H9 (cell line): Measurements from ENCODE around the gene TNFAIP8L1. TPM values are rescaled to one million over a fixed set of nuclear protein-coding genes. Genes with fewer than 3 reads are reported as not detected.

Experiments
- DNase-seq: peaks from one replicate; pipeline ENCODE4 v3.0.0-alpha.2; 2017
- H2AFZ ChIP-seq: one replicate; pipeline ENCODE4 v1.6.1; 2013; ENCODE audit warnings: mild to moderate bottlenecking, low read length, control low read depth, moderate library complexity
- H2AK5ac ChIP-seq: 2 replicates; pipeline ENCODE4 v1.6.1; 2013; ENCODE audit warnings: low read length, control low read depth, mixed read lengths; ENCODE audit not compliant: insufficient read length
- H2BK120ac ChIP-seq: one replicate; pipeline ENCODE4 v1.6.1; 2013; ENCODE audit warnings: low read depth, mild to moderate bottlenecking, low read length, control low read depth, inconsistent platforms; ENCODE audit not compliant: poor library complexity, severe bottlenecking
- H2BK12ac ChIP-seq: 2 replicates; pipeline ENCODE4 v1.6.1; 2013; ENCODE audit warnings: low read length, control low read depth, mixed read lengths, low read depth; ENCODE audit not compliant: insufficient read length
- H2BK15ac ChIP-seq: 2 replicates; pipeline ENCODE4 v1.6.1; 2013; ENCODE audit warnings: low read depth, low read length, control low read depth
- H2BK20ac ChIP-seq: one replicate; pipeline ENCODE4 v1.6.1; 2013; ENCODE audit warnings: low read depth, mild to moderate bottlenecking, low read length, control low read depth, inconsistent platforms; ENCODE audit not compliant: poor library complexity, severe bottlenecking
- H2BK5ac ChIP-seq: 2 replicates; pipeline ENCODE4 v1.6.1; 2013; ENCODE audit warnings: low read length, control low read depth, mixed read lengths; ENCODE audit not compliant: insufficient read length
- H3K14ac ChIP-seq: 2 replicates; pipeline ENCODE4 v1.6.1; 2013; ENCODE audit warnings: low read length, control low read depth; ENCODE audit not compliant: insufficient read depth
- H3K18ac ChIP-seq: 2 replicates; pipeline ENCODE4 v1.6.1; 2013; ENCODE audit warnings: low read depth, mild to moderate bottlenecking, mixed read lengths, low read length, control low read depth; ENCODE audit not compliant: insufficient read length
- H3K23ac ChIP-seq: 2 replicates; pipeline ENCODE4 v1.6.1; 2013; ENCODE audit warnings: low read length, control low read depth, mixed read lengths, low read depth; ENCODE audit not compliant: insufficient read length
- H3K23me2 ChIP-seq: 2 replicates; pipeline ENCODE4 v1.6.1; 2013; ENCODE audit warnings: low read depth, mild to moderate bottlenecking, mixed read lengths, low read length, control low read depth; ENCODE audit not compliant: insufficient read length, poor library complexity, severe bottlenecking
- H3K27ac ChIP-seq: 2 replicates; pipeline ENCODE4 v1.5.1; 2013; ENCODE audit warnings: low read length, control low read depth, mixed read lengths, low read depth; ENCODE audit not compliant: insufficient read length
- H3K27me3 ChIP-seq: 2 replicates; pipeline ENCODE4 v1.6.1; 2013; ENCODE audit warnings: low read length, control low read depth, inconsistent platforms; ENCODE audit not compliant: insufficient read depth
- H3K4ac ChIP-seq: 2 replicates; pipeline ENCODE4 v1.6.1; 2013; ENCODE audit warnings: low read depth, mild to moderate bottlenecking, control low read depth, inconsistent platforms, low read length, moderate library complexity
- H3K4me1 ChIP-seq: 2 replicates; pipeline ENCODE4 v1.6.1; 2013; ENCODE audit warnings: low read length, control low read depth, inconsistent platforms; ENCODE audit not compliant: insufficient read depth
- H3K4me2 ChIP-seq: 2 replicates; pipeline ENCODE4 v1.6.1; 2013; ENCODE audit warnings: low read length, control low read depth, mixed read lengths; ENCODE audit not compliant: insufficient read length, insufficient read depth
- H3K56ac ChIP-seq: 2 replicates; pipeline ENCODE4 v1.6.1; 2013; ENCODE audit warnings: low read depth, mild to moderate bottlenecking, mixed read lengths, low read length, control low read depth; ENCODE audit not compliant: insufficient read length
- H3K79me1 ChIP-seq: 2 replicates; pipeline ENCODE4 v1.6.1; 2013; ENCODE audit warnings: low read depth, mild to moderate bottlenecking, moderate library complexity, low read length, control low read depth, inconsistent platforms; ENCODE audit not compliant: insufficient read depth, poor library complexity, severe bottlenecking
- H3K79me2 ChIP-seq: 2 replicates; pipeline ENCODE4 v1.6.1; 2013; ENCODE audit warnings: low read length, control low read depth, inconsistent platforms; ENCODE audit not compliant: insufficient read depth
- H3K9ac ChIP-seq: 2 replicates; pipeline ENCODE4 v1.6.1; 2013; ENCODE audit warnings: low read length, control low read depth, mixed read lengths; ENCODE audit not compliant: insufficient read length; ENCODE audit errors: extremely low read depth
- H3K9me3 ChIP-seq: one replicate; pipeline ENCODE4 v1.6.1; 2013; ENCODE audit warnings: low read depth, low read length, inconsistent platforms; ENCODE audit not compliant: control insufficient read depth
- H3T11ph ChIP-seq: one replicate; pipeline ENCODE4 v1.6.1; 2013; ENCODE audit warnings: mild to moderate bottlenecking, low read length, control low read depth, inconsistent platforms
- H4K20me1 ChIP-seq: one replicate; pipeline ENCODE4 v1.6.1; 2013; ENCODE audit not compliant: control insufficient read depth, insufficient read length, insufficient read depth
- H4K5ac ChIP-seq: 2 replicates; pipeline ENCODE4 v1.6.1; 2013; ENCODE audit warnings: low read depth, mild to moderate bottlenecking, mixed read lengths, low read length, control low read depth; ENCODE audit not compliant: insufficient read length
- H4K8ac ChIP-seq: replicated peaks from 2 replicates; pipeline ENCODE4 v1.6.1; 2013; ENCODE audit warnings: low read length, control low read depth, mixed read lengths, low read depth; ENCODE audit not compliant: insufficient read length
- H4K91ac ChIP-seq: 2 replicates; pipeline ENCODE4 v1.6.1; 2013; ENCODE audit warnings: low read depth, mild to moderate bottlenecking, moderate library complexity, mixed read lengths, low read length, control low read depth; ENCODE audit not compliant: insufficient read length
- H3K27ac Mint-ChIP-seq, 3 experiments: 2 replicates in 2 of 3; 3 replicates in 1 of 3; pipeline ENCODE4 v1.8.0; 2020 to 2021; ENCODE audit warnings: mixed read lengths in 3 of 3, mild to moderate bottlenecking in 1 of 3, moderate library complexity in 1 of 3
- H3K27me3 Mint-ChIP-seq: 2 replicates; pipeline ENCODE4 v1.8.0; 2021; ENCODE audit warnings: low read depth, mild to moderate bottlenecking, moderate library complexity, mixed read lengths
- H3K36me3 Mint-ChIP-seq, 3 experiments: 2 replicates in 2 of 3; 3 replicates in 1 of 3; pipeline ENCODE4 v1.8.0; 2020 to 2021; ENCODE audit warnings: low read depth in 3 of 3, mixed read lengths in 3 of 3; ENCODE audit not compliant: insufficient read depth in 1 of 3
- H3K4me1 Mint-ChIP-seq, 2 experiments: 2 replicates each; pipeline ENCODE4 v1.8.0; 2020; ENCODE audit warnings: mixed read lengths in 2 of 2
- H3K4me3 Mint-ChIP-seq, 2 experiments: 2 replicates in 1 of 2; 3 replicates in 1 of 2; pipeline ENCODE4 v1.8.0; 2020 to 2021; ENCODE audit warnings: mild to moderate bottlenecking in 2 of 2, mixed read lengths in 2 of 2, moderate library complexity in 1 of 2
- H3K9me3 Mint-ChIP-seq, 2 experiments: 2 replicates in 1 of 2; 3 replicates in 1 of 2; pipeline ENCODE4 v1.8.0; 2020; ENCODE audit warnings: mild to moderate bottlenecking in 2 of 2, mixed read lengths in 2 of 2, moderate library complexity in 1 of 2
- CTCF ChIP-seq: fragments of 200-600 bp; sonication (generic); conservative IDR thresholded peaks from 3 replicates; pipeline ENCODE4 v1.8.0; 2021; ENCODE audit warnings: antibody characterized with exemption, mild to moderate bottlenecking
- WGBS: extraction: QIAGEN DNeasy Blood & Tissue Kit; methylation state at CpG from one replicate; pipeline ENCODE4 v1.1.7; 2013; ENCODE audit warnings: missing lambda C conversion rate, low lambda C conversion rate, mixed read lengths; ENCODE audit not compliant: insufficient read length; ENCODE audit errors: extremely low coverage; 5-methylcytosine and 5-hydroxymethylcytosine counted together
- total RNA-seq: library from RNA; stranded (reverse); gene quantifications from 2 replicates; pipeline ENCODE4 v1.2.1, GENCODE V29; 2021

The TNFAIP8L1 gene
- total RNA-seq, 1 experiment from 2014 or later: 4.2 TPM

- no peak overlapping the region for H4K8ac ChIP-seq
- H3K4ac ChIP-seq: no peak overlapping the region
- H3K36me3 Mint-ChIP-seq: peaks cover 12 to 31% (median 19%) of the 10 kb centered on the region in 3 experiments; a peak in 6 of 7 replicates
- H3K4me3 Mint-ChIP-seq: no peak overlapping the region
- no peak overlapping the region for H2BK12ac ChIP-seq
- no peak overlapping the region for H3K18ac ChIP-seq
- no peaks in the 10 kb centered on the region for H3K27me3 Mint-ChIP-seq
- H3K27ac ChIP-seq: no peak overlapping the region
- no peak overlapping the region for H2BK5ac ChIP-seq
- no peak overlapping the region for H2BK15ac ChIP-seq
- no peak overlapping the region for H4K91ac ChIP-seq
- peaks cover 2% of the 10 kb centered on the region for H3K23me2 ChIP-seq
- H3K23ac ChIP-seq: no peak overlapping the region
- no peak overlapping the region for H2BK120ac ChIP-seq
- no peak overlapping the region for H3K14ac ChIP-seq
- H3K9me3 ChIP-seq: no peaks in the 10 kb centered on the region
- H3K79me2 ChIP-seq: no peaks in the 10 kb centered on the region
- H3K9ac ChIP-seq: no peak overlapping the region
- no peak overlapping the region for H2BK20ac ChIP-seq
- peaks cover 5 to 8% of the 10 kb centered on the region in 2 experiments for H3K4me1 Mint-ChIP-seq
- no CpG with 5 or more reads among the region's 12 CpGs for WGBS
- no peak for DNase-seq
- no peaks in the 10 kb centered on the region for H4K20me1 ChIP-seq
- no peaks in the 10 kb centered on the region for H3K4me1 ChIP-seq
- no peaks in the 10 kb centered on the region for H3K79me1 ChIP-seq
- no peak overlapping the region for H2AK5ac ChIP-seq
- no peak overlapping the region for H3K4me2 ChIP-seq
- TF ChIP-seq CTCF: no peak
- no peak overlapping the region for H3K56ac ChIP-seq
- H4K5ac ChIP-seq: no peak overlapping the region
- no peak overlapping the region for H3K27ac Mint-ChIP-seq
- no peaks in the 10 kb centered on the region for H3K9me3 Mint-ChIP-seq
- H3K27me3 ChIP-seq: no peaks in the 10 kb centered on the region
- H2AFZ ChIP-seq: no peak overlapping the region
- no peak overlapping the region for H3T11ph ChIP-seq
Observed at GRCh38 chr19:4664642-4665041, 25.3 kb downstream of the TNFAIP8L1 start.
